OCI-LY3 (cell line): ENCODE measurements around the gene ACTA1.

ENCODE experiments used
- EZH2phosphoT487 ChIP-seq: fragments of 200-600 bp; shearing (Covaris generic); IDR thresholded peaks from 2 replicates; pipeline ENCODE4 v1.6.1; 2018; ENCODE audit warnings: antibody characterized with exemption, mixed run types, low read depth
- TF ChIP-seq, protein P1 (sequence below): fragments of 200-600, 300-600 bp; sonication (generic); IDR thresholded peaks from 2 replicates; pipeline ENCODE4 v1.5.1; 2014; ENCODE audit warnings: antibody characterized with exemption, low read length, low read depth

DNA sequence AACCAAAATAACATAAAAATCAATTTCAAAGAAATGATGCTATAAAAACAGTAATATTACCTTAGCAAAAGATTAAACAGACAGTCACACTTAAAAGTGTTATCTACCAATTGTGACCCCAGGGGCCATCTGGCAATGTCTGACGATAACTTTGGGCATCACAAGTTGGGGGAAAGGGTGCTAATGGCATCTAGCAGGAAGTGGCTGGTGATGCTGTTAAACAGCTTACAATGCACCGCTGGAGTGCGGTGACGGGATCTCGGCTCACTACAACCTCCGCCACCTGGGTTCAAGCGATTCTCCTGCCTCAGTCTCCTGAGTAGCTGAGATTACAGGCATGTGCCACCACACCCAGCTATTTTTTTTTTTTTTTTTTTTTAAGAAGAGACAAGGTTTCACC, 46.6 kb upstream of the ACTA1 start:
- no peak for TF ChIP-seq EZH2phosphoT487
- TF ChIP-seq, protein P1, sequence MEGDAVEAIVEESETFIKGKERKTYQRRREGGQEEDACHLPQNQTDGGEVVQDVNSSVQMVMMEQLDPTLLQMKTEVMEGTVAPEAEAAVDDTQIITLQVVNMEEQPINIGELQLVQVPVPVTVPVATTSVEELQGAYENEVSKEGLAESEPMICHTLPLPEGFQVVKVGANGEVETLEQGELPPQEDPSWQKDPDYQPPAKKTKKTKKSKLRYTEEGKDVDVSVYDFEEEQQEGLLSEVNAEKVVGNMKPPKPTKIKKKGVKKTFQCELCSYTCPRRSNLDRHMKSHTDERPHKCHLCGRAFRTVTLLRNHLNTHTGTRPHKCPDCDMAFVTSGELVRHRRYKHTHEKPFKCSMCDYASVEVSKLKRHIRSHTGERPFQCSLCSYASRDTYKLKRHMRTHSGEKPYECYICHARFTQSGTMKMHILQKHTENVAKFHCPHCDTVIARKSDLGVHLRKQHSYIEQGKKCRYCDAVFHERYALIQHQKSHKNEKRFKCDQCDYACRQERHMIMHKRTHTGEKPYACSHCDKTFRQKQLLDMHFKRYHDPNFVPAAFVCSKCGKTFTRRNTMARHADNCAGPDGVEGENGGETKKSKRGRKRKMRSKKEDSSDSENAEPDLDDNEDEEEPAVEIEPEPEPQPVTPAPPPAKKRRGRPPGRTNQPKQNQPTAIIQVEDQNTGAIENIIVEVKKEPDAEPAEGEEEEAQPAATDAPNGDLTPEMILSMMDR: no peak
